Coronary artery (tissue), 2 donors: Measurements from ENCODE around the gene OXCT2.

Experiments used
- DNase-seq: peaks from one replicate; pipeline ENCODE4 v3.0.0-alpha.2; 2017; ENCODE audit warnings: low spot score
- H3K27ac ChIP-seq, 2 donors: fragments of 200-600 bp; sonication (generic); one replicate each; pipeline ENCODE4 v1.5.1; 2016 to 2019
- H3K4me3 ChIP-seq: fragments of 200-600 bp; sonication (generic); 2 replicates; pipeline ENCODE4 v1.5.1; 2016; ENCODE audit warnings: mild to moderate bottlenecking, moderate library complexity
- TF ChIP-seq, protein P1 (sequence below): fragments of 200-600 bp; sonication (generic); IDR thresholded peaks from one replicate; pipeline ENCODE4 v1.5.1; 2019; ENCODE audit warnings: antibody characterized with exemption

Gene OXCT2

DNA sequence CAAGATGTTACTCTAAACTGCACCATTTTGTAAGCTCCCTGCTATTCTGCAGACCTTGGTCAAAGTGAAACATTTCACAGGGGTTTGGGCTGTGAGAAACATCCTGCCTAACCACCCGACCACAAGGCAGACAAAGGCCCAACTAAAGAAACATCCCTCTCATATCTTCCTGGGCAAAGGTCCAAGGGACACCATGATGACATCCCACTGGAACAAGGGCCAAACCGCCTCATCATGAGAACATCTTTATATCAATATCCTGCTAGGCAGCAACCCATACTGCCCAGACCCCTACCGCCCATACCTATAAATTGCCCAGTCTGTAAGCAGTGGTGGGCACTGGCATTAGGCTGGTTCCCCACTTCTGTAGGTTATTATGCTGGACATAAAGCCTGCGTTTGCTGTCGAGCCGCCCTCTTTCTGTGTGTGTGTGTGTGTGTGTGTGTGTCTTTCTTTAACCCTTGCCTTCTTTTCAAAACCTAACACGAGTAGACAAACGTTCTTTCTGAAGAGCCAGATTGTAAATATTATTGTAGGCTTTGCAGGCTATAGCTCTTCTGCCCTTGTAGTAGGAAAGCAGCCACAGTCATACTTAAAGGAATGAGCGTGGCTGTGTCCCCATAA lies 33.5 kb downstream of the OXCT2 start:
- Histone ChIP-seq H3K27ac (no peak overlapping the region), H3K4me3 (no peak overlapping the region)
- TF ChIP-seq, protein P1, sequence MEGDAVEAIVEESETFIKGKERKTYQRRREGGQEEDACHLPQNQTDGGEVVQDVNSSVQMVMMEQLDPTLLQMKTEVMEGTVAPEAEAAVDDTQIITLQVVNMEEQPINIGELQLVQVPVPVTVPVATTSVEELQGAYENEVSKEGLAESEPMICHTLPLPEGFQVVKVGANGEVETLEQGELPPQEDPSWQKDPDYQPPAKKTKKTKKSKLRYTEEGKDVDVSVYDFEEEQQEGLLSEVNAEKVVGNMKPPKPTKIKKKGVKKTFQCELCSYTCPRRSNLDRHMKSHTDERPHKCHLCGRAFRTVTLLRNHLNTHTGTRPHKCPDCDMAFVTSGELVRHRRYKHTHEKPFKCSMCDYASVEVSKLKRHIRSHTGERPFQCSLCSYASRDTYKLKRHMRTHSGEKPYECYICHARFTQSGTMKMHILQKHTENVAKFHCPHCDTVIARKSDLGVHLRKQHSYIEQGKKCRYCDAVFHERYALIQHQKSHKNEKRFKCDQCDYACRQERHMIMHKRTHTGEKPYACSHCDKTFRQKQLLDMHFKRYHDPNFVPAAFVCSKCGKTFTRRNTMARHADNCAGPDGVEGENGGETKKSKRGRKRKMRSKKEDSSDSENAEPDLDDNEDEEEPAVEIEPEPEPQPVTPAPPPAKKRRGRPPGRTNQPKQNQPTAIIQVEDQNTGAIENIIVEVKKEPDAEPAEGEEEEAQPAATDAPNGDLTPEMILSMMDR = no peak
- no peak for DNase-seq

DNA sequence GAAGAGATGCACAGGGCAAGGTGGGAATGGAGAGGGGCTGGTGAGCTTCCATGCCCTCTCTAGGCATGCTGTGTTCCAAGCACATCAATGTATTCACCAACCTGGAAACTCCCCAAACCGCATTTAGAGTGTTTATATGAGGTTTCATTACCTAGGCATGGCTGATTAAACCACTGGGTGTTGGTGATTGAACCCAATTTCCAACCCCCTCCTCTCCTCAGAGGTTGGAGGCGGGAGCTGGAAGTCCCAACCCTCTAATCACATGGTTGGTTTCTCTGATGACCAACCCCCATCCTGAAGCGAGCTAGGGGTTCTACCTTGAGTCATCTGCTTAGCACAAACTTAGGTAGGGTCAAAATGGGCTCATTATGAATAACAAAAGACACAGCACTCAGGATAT lies 35.4 kb downstream of the OXCT2 start:
- H3K4me3 ChIP-seq = no peak overlapping the region
- DNase-seq = no peak
- TF ChIP-seq, protein P1 = no peak
- no peak overlapping the region for H3K27ac ChIP-seq

DNA sequence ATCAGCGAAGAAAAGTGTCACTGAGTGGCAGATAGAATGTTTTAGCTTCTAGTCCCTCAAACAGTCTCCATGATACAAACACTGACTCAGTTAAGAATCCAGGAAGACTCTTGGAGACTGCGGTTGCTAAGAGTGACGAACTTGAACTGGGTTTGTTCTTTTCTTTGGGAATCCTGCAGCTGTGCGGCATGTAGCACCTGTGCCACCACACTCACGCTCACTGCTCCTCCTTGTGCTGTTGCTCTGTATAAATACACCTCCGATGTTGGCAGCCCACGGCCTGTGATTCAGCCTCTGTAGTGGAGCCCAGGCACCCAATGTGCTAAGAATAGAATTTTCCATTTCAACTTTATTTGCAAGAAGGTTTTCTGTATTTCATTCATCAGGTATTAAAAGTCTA lies 38.0 kb downstream of the OXCT2 start:
- TF ChIP-seq, protein P1 = no peak
- no peak overlapping the region for H3K4me3 ChIP-seq
- DNase-seq = no peak
- no peak overlapping the region for H3K27ac ChIP-seq

DNA sequence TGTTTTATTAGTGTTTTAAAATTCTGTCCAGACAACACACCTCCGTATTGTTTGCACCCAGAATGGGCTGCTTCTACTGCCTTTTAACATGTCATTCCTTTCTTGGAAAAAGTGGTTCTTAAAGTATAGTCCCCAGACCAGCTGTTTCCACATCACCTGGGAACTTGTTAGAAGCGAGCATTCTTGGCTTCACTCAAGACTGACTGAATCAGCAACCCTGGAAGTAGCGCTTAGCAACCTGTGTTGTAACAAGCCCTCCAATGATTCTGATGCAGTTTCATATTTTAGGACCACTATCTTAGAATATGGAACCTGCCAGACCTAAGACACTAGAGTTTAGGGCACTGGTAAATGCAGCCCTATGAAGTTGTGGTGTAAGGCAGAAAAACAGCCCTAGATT lies 38.4 kb downstream of the OXCT2 start:
- no peak overlapping the region for H3K27ac ChIP-seq
- no peak for DNase-seq
- TF ChIP-seq, protein P1 = no peak
- H3K4me3 ChIP-seq = no peak overlapping the region

DNA sequence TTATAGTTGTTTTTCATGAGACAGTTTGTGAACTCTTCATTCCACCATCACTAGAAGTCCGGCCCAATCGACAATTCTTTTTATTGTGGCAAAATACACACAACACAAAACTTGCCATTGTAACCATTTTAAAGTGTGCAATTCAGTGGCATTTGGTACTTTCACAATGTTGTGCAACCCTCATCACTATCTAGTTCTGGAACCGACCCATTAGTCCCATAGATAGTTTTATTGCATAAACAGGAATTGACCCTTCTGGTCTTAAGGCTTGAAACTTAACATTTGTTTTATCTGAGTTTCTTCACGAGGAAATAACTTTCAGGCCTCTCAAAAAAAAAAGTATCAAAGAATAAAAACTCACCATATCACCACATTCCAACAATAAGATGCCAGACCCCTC lies 41.3 kb downstream of the OXCT2 start:
- Histone ChIP-seq H3K27ac (no peak overlapping the region), H3K4me3 (no peak overlapping the region)
- TF ChIP-seq, protein P1 = no peak
- DNase-seq = no peak

DNA sequence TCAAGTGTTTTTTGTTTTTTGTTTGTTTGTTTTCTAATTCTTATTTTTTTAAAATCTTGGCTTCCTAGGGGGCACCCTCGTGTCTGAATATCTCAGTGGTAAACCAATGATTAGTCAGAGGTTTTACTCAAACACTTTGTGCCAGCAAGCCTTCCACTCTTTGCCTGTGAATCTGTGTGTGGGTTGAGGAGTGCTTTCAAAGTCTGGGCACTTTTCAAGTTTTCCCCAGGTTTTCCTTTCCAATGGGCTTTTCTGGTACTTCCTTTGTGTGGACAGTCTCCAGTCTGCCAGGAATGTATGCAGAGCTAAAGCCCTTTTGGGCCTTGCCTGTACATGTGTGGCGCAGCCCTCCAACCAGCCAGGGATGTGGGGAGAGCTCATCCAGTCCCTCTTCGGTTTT lies 42.1 kb downstream of the OXCT2 start:
- DNase-seq = no peak
- TF ChIP-seq, protein P1 = no peak
- no peak overlapping the region for H3K27ac ChIP-seq
- no peak overlapping the region for H3K4me3 ChIP-seq

DNA sequence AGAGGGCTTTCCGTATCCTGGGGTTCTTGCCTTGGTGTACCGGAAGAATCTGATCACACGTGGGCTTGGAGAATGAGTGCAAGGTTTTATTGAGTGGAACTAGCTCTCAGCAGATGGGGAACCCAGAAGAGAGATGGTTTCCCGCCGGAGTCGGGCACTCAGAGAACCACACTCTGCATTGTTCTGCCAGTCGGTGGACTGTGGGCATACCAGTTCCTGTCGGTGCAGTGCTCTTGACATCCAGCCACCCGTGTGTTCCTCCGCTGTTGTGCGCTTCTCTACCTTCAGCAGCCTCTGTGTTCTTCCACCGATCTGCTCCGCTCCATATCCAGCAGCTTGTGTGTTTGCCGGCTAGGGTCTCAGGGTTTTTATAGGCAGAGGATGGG lies 43.2 kb downstream of the OXCT2 start:
- TF ChIP-seq, protein P1 = no peak
- DNase-seq = no peak
- Histone ChIP-seq H3K27ac (no peak overlapping the region), H3K4me3 (no peak overlapping the region)
